NCI-H2029 (cell line): ENCODE data around the gene SESN3.
"Not testable (repeated sequence)": the region's sequence is repeated elsewhere in the genome, so short reads cannot be mapped to it uniquely, and the experiment has no call there.

ENCODE experiments used
- DNase-seq: peaks from one replicate; lab custom pipeline; 2025; lab: John Stamatoyannopoulos, UW

The SESN3 gene

DNA sequence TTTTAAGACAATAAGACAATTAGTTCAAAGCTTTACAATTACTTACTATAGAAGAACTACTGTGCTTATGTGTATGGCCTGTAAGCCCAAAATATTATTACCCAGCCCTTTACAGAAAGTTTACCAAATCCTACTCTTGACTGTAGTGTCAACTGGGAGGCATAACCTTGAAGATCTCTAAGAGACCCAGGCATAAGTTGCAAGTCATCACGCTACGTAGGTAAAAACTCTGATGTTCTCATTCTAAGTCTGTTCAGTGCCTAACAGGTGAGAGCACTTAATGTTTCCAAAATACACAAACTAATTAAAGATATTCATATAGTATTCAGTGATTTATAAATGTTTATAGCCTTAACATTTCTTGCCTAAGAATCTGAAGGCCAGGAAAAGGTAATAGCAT lies 12.9 kb downstream of the SESN3 start:
- DNase-seq = no peak

DNA sequence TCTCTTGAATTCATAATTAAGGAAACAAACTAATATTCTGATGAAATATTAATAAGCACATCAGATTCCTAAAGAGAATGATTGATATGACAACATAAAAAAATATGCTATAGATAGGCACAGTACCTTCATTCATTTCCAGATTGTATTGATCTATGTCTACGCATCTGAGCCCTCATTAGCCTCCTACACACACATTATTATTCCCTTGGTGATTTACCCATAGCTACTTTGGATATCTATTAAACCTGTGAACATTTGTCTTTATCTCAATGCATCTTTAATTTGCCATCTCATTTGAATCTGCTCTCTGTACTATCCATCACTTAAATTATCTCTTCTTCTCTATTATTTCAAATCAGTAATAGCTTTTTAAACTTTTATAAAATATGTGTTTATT lies 18.4 kb downstream of the SESN3 start:
- no peak for DNase-seq

DNA sequence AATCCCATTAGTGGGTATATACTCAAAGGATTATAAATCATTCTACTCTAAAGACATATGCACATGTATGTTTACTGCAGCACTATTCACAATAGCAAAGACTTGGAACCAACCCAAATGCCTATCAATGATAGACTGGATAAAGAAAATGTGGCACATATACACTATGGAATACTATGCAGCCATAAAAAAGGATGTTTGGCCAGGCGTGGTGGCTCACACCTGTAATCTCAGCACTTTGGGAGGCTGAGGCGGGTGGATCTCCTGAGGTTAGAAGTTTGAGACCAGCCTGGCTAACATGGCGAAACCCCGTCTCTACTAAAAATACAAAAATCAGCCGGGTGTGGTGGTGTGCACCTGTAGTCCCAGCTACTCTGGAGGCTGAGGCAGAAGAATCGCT lies 21.5 kb downstream of the SESN3 start:
- DNase-seq = not testable (repeated sequence)

DNA sequence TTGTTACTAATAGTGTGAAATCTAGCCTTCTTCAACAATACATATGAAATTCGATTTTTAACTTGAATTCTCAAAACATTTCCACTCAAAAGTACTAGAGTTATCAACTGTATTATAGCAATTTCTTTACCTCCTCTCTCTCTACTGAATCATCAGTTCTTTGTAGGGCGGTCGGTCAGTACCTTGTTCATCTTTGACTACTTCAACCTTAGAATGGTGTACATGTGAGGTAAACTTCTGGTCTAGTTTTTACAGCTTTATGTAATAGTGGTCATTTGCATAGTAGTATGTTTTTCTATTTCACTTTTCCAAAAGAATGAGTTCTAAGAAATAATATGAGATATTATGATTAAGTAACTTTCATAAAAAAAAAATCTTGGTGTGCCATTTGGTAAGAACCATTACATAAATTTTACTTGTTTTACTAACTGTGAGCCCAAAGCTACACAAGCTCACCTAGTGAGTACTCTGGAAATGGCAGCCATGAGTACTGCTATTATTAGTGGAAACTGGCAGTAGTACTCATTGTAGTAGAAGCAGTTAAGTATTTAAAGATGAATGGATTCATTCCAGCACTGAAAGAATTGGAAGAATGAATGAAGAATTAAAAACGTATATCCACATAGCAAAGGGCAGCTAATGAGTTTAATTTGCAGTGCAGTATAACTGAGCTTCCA lies 30.1 kb downstream of the SESN3 start:
- DNase-seq = no peak

DNA sequence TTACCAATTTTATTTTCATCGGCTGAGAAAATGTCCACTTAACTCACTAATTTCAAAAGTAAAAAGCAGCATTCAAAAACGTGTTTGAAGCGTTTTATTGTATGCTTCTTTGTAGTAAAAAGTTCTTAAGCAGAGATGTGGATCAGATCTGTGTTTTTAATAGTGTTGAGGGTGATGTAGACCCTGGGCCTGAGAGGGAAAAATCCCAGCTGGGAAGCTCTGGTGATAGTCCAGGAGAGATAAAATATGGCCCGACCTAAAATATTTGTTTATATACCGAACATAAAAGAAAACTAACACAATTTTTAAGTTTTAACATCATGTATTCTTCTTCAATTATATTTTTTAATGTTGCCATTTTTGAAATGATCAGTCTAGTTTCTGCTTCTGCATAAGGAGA lies 35.2 kb downstream of the SESN3 start:
- no peak for DNase-seq

DNA sequence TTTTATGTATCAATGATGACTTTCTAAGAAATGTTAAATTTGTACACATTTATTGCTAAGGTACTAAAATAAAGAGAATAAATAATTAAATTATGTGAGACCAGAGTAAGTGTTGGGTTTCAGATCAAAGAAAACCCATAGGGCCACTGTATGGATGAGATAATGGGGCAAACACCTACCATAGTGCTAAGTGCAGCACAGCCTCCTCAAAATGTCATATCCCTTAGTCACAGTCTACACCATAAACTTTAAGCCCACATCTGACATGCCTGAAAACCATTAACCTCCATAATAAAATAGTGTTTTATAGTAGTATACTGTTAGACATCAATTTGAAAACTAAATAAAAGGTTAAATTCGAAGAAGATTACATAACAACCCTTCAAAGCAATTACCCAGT lies 37.5 kb downstream of the SESN3 start:
- DNase-seq = no peak

DNA sequence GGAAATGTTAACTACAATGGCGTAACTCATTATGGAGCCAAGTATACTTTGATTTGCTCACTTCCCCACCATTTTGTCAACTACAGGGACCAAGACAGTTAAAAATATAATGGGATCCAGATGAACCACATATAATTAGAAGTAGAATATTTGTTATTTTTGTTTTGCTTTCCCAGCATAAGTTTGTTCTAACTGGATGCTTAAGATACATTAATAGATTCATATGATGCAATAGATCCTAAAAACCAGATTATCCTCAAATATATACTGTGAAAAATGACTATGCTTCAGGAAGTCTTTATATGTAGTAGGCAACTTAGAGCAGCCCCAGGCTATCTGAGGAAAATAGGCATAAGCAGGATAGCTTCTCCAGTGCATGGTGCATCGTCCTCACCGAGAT lies 38.3 kb downstream of the SESN3 start:
- DNase-seq = no peak

DNA sequence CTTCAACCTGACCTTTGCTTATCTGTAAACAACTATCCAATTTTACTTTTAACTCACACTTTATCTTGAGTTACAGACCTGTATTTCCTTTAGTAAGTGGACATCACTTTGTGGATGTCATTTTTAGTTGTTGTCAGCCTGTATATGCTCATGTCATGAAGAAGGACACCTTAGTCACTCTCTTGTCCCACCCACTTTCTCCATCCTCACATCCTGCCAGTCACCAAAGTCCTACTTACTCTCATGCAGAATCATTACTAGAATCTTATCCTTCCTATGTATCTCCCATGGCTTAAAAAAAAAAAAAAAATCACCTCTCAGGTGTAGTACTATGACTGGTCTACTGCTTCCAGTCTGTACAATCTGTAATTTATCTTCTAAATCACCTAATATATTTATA lies 43.3 kb downstream of the SESN3 start:
- DNase-seq = no peak

DNA sequence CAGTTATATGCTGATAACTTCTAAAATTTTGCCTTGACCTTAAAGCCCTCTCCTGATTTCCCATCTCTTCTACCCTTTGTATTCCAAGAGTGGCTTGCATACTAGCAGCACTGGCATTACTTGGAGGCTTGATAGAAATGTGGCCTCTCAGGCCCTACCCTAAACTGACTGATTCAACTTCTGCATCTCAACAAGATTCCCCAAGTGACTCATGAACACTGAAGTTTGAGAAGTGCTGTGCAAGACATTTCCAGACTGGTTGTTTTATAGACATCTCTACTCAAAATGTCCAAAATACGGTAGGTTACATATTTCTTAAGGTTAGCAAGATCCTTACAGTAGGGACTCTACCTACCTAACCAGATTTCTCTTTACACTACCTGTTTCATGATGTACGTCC lies 48.6 kb downstream of the SESN3 start:
- no peak for DNase-seq

DNA sequence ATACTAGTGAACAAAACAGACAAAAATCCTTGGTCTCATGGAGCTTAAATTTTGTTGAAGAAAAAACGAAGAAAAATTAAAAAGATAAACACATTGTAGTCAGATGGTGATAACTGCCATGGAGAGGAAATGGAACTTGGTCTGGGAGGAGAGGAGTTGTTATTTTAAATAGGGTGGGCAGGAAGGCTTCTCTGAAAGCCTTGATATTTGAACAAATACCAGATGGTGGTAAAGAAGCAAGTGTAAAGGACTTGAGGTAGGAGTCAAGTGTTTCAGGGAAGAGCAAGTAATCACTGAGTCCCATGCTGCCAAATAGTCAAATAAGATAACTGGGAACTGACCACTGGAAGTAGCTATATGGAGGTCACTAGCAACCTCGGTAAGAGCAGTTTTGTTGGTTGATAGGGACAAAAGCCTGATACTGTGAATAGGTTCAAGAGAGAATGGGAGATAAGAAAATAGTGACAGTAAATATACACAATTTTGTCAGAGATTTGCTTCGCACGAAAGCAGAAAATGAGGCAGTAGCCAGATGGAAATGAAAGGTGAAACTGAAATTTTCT lies 55.1 kb downstream of the SESN3 start:
- DNase-seq = no peak

DNA sequence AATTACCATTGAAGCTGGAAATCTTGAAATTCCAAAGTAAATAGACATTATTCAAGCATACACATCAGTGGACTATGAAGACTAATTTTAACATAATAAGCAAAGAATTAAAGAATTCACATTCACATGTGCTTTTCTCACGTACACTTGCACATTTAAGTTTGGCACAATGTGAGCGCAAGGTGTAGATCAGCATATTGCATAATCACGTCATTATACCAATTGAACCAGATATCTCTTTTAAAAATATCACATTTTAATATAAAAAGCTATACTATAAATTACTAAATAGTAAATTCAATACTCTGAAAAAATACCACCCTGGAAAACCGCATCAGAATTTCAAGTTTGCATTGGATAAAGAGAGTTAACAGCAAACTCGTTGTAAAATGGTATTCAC lies 60.7 kb downstream of the SESN3 start:
- DNase-seq = no peak

DNA sequence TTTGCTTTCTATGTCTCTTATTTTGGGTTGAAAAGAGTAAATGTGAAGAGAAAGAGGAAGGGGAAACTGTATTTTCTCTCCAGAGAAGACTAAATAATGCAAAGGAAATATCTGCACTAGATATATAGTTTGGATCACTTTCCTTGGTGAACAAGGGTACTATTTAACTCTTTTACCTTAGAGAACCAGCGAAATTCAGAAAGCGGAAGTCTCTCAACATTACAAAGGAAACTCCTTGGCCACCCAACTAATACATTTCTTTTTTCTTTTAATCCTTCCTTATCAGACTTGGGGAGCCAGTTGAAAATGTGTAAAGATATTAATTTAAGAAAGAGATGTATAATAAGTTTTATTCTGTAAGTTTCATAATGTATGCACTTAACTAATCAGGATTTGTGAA lies 64.2 kb downstream of the SESN3 start:
- no peak for DNase-seq

DNA sequence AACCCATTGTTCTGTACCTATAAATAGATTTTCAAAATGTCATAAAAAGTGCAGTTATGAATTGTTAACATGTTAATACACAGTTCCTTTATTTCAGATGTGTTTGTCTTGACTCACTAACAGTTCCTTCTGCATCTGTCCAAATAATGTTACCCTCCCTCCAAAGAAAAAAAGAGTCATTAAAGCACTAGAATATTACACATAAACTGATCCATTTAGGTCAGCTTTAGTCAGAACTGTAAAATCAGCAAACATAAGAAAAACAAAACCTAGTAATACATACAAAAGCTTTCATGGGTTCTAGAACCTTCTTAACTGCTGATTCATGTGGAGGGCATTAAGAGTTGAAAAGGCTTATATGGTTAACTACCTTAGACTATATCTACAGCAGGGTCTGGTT lies 65.4 kb downstream of the SESN3 start:
- no peak for DNase-seq

DNA sequence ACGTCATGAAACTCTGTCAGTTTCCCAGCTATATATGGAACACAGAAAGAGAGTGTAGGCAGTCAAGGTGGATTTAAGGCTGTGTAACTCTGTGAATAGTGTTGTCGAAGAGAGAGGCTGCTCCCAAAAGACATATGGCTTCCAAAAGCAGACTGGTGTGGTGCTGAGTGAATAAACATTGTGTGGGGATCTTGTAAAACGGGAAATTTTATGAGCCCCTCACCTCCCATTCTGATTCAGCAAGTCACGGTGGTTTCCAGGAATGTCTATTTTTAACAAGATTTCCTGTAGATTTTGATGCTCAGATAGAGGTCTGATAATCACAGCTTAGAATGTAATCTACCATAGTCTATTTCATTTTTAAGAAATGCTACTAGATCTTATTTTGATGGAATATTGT lies 67.9 kb downstream of the SESN3 start:
- no peak for DNase-seq

DNA sequence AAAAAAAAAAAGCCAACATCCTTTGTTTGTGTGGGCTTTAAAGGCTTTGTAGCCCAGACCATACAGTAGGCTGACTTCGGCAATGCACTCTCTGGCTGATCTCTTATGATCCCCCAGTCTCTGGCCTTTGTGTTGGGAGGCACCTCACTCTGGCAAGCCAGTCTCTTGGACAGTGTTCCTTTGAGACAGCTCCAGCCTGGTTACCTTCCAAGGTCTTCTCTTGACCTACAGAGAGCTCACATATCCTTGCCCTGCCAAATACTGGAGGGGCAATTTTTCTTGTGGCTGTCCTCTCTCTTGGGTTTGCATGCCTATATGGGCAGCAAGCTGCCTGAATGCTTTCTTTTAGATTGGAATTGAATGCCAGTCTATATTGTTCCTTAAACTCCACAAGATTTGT lies 69.8 kb downstream of the SESN3 start:
- DNase-seq = no peak

DNA sequence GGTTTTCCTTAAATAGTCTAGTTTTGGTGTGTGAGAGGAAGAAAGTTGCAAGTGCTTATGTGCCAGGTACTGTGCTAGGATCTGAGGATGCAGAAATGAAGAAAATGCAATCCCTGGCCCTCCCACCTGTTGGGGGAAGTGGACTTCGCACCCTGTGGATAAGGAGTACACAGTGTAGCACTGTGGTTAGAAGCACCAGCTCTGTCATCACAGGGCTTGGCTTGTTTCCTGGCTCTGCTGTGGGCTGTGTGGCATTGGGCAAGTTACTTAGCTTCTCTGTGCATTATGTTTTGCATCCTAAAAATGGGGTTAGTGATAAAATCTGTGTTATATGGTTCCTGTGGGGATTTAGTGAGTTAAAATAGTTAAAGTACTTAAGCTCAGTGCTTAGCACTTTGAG lies 73.2 kb downstream of the SESN3 start:
- DNase-seq = no peak

DNA sequence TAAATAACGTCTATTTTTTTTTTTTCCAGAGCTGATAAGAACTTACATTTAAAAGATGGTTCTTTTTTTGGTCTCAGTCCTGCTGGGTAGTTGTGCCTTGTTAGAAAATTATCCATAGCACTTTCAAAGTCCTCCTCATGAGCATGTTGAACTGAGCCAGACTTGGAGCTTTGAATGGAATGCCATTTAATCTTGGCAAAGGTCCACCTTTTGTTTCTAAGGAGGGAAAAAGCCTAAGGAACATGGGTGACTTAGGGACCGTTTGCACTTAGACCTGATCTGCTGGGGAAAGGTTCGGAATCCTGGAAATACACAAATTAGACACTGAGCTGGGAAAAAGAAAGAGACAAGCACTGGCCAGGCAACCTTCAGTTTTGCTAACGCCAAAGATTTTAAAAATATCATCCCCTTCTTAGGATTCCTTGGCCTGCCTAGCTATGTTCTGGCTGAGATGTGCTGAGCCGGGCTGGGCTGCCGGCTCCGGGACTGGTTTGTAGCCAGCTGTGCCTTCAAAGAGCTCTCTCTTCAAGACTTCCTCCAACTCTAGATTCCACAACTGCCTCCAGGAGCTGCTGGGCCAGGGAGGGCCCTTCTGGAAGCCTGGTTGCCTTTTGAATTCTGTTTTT lies 74.0 kb downstream of the SESN3 start:
- DNase-seq = no peak

DNA sequence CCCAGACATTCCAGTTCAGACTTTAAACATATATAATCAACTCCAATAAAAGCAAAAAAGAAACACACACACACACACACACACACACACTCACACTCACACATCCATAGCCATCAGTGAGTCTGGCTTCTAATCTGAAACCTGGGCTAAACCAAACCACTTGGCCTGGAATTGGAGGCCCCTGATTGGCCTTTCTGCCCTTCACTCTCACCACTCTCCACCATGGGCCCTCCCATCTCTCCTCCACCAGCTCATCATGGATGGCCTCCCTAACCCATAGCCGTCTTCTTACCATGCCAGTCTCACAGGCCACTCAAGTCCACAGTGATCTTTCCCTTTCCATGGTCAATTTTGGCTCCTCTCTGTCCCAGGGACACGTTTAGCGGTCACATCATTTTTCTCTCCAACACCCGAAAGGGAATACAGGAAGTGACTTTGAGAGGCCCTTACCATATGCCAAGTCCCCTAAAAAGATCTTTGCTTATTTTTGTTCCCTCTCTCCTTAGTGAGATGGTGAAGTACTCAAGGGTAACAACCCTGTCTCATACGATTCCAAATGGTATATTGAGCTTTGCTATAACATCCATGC lies 74.8 kb downstream of the SESN3 start:
- DNase-seq = no peak

DNA sequence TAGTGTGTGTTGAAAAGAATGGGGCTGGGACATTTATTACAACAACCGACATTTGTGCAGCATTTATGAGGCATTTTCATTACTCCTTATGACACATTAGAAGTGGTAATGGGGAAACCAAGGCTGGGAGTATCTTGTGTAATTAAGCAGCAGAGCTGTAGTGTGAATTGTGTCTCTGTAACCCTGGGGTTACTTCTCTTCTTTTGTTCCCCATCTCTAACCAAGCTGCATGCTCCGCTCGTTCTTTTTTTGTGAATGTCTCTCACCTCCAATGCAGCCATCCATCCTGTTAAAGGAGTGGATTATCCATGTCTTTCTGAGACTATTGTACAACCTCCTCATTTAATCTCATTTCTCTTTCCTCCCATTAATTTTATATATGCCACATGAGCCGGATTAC lies 75.6 kb downstream of the SESN3 start:
- DNase-seq = no peak

DNA sequence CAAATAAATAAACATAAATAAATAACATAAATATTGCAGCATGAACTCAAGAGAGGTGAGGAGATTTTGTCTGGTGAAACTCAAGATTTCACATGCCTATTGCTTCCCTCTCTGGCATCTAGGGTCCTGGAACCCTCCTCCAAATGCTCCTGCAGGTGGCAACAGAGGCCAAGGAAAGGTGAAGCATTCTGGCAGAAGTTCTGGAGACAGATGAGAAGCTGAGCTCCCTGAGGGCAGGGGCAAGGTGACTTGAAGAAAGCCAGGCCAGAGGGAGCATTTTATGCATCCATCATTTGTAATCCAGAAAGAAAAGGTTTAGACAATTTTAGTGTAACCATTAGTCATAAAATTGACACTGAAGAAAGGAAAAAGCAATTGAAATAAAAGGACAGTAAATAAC lies 76.5 kb downstream of the SESN3 start:
- peak; percentile 45 for DNase-seq

DNA sequence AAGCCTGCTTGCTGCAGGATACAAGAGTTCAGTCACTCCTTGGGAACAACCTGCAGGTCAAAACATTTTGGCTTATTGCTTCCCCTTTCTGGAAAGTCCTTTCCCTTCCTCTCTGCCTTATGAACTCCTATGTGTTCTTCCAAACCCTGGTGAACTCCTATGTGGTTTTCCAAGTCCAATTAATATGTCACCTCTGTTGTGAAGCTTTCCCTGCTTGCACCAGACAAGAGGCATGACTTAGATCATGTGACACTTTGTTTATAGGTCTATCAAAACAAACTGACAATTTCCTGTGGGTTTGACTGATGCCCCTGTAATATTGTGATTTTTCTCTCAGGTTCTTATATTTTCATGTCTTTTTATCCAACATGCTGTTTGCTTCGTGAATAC lies 77.2 kb downstream of the SESN3 start:
- DNase-seq = no peak

DNA sequence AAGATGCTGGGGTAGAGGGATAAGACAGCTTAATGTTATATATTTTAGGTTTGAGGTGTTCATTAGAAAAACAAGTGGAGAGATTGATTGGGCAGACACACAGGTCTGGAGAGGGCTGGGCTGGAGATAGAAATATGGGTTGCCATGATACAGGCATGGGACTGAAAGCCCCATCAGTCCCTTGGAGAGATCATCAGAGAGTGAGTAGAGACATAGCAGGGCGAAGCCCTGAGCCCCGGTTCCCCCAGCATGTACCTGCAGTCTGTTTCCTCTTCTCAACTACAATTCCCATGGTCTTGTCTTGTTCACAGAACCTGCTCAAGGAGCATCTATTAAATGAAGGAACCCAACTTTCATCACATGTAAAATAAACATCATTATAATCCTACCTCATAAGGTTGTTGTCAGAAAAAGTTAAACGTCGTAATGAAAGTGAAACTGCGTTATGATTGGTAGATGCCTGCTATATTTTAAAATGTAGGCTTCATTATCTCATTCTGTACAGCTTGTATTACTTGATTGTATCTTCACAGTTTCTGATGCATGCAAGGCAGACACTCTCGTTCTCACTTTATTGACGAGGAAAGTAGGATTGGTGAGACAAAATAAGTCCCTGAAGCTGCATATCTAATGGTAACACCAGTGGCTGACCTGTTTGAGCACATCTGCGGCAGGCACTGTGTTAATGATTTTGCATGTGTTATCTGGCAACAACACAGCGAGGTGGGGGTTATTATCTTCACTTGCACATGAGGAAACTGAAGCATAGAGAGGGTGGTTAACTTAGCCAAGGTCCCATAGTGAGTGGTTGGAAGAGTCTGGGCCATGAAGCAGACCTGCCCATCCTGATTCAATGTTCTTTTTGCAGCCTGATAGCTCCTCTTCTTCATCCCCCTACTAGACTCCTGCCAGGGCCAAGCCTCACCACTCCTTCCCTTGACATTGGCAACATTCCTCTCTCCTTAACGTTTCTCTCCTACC lies 77.8 kb downstream of the SESN3 start:
- DNase-seq = no peak
